IPS-15b (cell line): ENCODE results near the gene SLCO3A1.

Experiments used
- H3K27me3 ChIP-seq: one replicate; pipeline ENCODE4 v1.6.1; 2013; ENCODE audit warnings: low read length; ENCODE audit not compliant: control insufficient read depth, insufficient read depth
- H3K36me3 ChIP-seq: one replicate; pipeline ENCODE4 v1.6.1; 2013; ENCODE audit warnings: low read length; ENCODE audit not compliant: control insufficient read depth, insufficient read depth
- H3K4me1 ChIP-seq: one replicate; pipeline ENCODE4 v1.6.1; 2013; ENCODE audit warnings: mild to moderate bottlenecking, low read length; ENCODE audit not compliant: control insufficient read depth, insufficient read depth
- H3K4me3 ChIP-seq: one replicate; pipeline ENCODE4 v1.5.1; 2013; ENCODE audit warnings: low read depth, low read length
- H3K9ac ChIP-seq: one replicate; pipeline ENCODE4 v1.6.1; 2013; ENCODE audit warnings: low read depth, mild to moderate bottlenecking, low read length
- H3K9me3 ChIP-seq: one replicate; pipeline ENCODE4 v1.6.1; 2013; ENCODE audit warnings: mild to moderate bottlenecking, low read length; ENCODE audit not compliant: control insufficient read depth, insufficient read depth

SLCO3A1 gene

DNA sequence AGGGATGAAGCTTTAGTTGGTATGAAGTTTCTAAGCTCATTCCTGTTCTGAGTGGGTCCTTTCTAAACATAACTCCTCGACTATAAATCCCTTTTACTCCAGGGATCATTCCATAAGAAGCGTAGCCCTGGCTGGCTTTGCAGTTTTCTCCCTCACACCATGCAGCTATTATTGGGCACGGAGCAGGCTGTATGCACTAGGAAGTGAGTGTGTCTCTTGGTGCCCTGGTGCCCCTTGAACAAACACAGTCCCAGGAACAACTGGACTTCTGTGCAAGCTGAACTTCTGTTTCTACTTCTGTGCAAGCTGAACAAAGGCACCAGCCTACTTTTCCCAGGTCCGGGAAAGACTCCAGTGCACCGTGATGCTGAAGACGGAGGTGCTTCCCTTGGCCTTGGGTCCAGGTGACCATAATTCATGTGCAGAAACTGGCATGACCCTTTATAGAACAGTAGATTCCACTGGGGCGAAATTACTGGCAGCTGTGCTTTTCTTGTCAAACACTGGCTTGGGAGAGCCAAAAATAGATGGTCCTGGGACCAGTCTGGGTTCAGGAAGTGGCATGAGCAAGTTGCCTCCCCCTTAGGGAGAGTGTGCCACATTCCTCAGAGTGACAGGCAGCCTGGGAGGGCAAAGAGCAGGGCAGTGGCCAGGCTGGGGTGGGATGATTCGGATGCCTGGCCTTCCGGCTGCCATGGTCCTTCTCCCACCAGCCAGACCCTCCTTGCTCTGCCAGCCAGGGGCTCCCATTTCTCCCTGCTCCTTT lies 127.2 kb downstream of the SLCO3A1 start:
- Histone ChIP-seq H3K4me3 (no peak overlapping the region), H3K36me3 (no peaks in the 10 kb centered on the region), H3K4me1 (no peaks in the 10 kb centered on the region), H3K9ac (no peak overlapping the region), H3K9me3 (no peaks in the 10 kb centered on the region), H3K27me3 (no peaks in the 10 kb centered on the region)

DNA sequence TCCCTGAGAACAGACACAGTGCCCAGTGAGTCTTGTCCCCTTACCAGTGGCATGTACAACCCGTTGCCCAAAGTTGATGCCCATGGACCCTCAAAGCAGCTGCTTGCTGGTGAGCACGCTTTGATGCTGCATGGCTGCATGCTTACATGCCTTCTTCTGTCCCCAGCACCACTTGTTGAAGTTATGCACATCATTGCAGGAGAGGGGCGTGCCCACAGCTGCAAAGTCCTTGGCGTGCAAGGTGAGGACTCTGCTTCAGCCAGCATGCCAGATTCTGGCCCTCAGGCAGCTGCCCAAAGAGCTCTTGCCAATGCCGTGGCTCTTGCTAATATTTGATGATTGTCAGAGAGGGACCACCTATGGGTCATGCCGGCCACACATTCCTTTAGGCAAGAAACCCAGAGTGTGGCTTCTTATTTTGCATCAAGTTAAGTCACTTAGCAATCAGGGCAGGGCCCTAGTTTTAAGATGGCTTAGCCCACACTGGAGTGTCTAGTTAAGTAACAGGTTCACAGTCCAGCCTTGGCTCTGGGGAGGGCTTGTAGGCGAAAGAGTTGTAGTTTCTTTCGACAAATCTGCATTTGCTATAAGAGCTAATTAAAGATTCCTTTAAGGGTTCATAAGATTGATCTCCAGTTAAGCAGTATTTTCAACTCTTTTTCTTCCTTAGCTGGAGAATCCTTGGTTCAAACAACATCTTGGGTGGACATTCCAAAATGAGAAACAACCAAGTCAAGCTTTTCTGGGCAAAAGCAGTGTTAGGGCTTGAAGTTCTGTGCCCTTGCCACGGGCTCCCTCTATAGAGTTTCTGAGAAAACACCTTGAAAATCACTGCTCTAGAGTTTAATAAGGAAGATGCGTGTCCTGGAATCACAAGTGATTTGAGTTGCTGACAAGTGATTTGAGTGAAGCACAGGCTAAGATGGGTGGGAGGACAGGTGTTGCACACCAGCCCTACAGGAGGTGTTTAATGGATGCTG lies 128.6 kb downstream of the SLCO3A1 start:
- Histone ChIP-seq H3K9ac (no peak overlapping the region), H3K4me1 (no peaks in the 10 kb centered on the region), H3K27me3 (no peaks in the 10 kb centered on the region), H3K9me3 (no peaks in the 10 kb centered on the region), H3K36me3 (no peaks in the 10 kb centered on the region), H3K4me3 (no peak overlapping the region)

DNA sequence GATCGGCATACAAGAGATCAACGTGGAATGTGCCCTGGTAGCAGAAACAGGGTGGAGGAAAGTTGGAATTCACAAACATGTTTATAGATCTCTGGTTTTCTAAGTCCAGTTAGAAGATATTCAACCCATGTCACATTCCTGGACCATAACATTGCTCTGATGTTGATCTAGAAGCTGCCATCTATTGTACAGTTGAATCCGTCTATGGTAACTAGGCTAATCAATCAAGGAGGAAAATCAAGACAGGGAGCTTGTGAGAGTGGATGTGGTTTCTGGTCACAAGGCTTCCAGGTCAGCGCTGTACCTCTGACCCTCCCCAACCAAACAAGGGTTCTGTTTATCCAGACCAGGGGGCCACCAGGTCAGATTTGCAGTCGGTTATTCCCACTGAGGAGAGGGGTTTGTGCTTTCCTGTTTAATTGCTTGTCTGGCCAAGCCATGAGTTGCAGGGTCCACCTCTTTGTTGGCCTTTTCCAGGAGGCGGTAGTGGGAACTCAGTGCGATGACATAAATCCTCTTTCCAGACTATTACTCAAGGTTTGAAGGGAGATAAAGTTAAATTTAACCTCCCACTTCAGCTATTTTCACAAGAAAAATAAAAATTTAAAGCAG lies 130.3 kb downstream of the SLCO3A1 start:
- Histone ChIP-seq H3K4me1 (no peaks in the 10 kb centered on the region), H3K9me3 (no peaks in the 10 kb centered on the region), H3K9ac (no peak overlapping the region), H3K4me3 (no peak overlapping the region), H3K27me3 (no peaks in the 10 kb centered on the region), H3K36me3 (no peaks in the 10 kb centered on the region)

DNA sequence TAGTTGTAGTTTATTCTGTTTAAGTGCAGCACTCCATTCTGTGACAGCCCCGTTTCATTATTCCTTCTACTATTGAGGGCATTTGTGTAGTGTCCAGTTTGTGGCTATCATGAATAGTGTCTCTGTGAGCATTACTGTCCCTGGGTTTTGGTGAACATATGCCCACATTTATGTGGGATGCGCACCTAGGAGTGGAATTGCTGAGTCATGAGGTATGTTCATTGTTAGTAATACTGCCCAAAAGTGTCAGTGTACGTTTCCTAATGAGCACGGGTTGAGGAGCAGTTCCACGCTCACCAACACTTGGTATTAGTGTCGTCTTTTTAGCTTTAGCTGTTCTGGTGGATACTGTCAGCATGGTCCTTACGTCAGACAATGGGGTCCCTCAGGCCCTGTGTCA lies 131.8 kb downstream of the SLCO3A1 start:
- no peaks in the 10 kb centered on the region for H3K36me3 ChIP-seq
- H3K4me3 ChIP-seq = no peak overlapping the region
- H3K4me1 ChIP-seq = no peaks in the 10 kb centered on the region
- H3K9ac ChIP-seq = no peak overlapping the region
- H3K9me3 ChIP-seq = no peaks in the 10 kb centered on the region
- no peaks in the 10 kb centered on the region for H3K27me3 ChIP-seq

DNA sequence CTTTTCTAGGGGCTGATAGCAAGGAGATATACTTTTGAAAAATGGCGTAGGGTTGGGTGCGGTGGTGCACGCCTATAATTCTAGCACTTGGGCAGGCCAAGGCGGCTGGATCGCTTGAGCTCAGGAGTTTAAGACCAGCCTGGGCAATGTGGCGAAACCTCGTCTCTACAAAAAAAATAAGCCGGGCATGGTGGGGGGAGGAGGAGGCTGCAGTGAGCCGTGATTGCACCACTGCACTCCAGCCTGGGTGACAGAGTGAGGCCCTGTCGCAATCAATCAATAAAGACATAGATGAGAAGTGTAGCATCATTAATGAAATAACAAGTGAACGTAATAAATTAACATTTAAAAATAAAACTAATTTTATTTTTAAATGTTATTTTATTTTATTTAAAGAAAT lies 134.6 kb downstream of the SLCO3A1 start:
- Histone ChIP-seq H3K27me3 (no peaks in the 10 kb centered on the region), H3K9ac (no peak overlapping the region), H3K9me3 (no peaks in the 10 kb centered on the region), H3K4me1 (no peaks in the 10 kb centered on the region), H3K36me3 (no peaks in the 10 kb centered on the region), H3K4me3 (no peak overlapping the region)

DNA sequence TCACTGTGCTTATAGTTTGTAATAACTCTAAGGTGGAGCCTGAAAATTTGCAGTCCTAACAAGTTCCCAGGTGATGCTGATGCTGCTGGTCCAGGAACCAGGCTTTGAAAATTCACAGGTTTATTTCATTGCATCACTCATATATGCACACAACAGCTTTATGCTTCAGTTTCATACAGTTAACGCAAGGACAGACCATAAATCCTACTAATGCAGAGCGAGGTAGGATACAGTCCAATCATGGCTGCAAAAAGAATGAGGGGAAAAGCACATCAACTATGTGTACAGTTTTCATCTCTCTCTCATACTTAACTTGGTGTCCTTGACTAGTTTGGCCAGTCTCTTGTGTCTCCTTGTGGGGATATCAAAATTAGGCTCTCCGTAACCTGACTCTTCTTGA lies 135.1 kb downstream of the SLCO3A1 start:
- Histone ChIP-seq H3K36me3 (no peaks in the 10 kb centered on the region), H3K4me1 (no peaks in the 10 kb centered on the region), H3K9me3 (no peaks in the 10 kb centered on the region), H3K9ac (no peak overlapping the region), H3K27me3 (no peaks in the 10 kb centered on the region), H3K4me3 (no peak overlapping the region)

DNA sequence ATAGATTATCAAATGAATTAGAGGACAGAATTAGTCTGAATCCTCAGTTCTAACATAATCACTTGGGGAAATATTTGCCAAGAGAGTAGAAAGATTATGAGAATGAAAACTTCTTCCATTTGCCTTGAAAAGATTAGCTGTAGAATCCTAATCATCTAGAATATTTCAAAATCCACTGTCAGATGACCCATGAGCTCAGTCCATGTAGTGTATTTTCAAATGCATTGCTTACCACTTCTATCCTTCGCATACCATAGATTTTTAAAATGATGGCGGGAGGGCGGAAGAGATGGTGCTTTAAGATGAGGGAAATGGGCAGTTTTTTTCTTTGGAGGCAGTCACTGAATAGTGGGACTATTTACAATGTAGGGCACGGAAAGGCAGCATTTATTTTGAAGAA lies 136.3 kb downstream of the SLCO3A1 start:
- no peaks in the 10 kb centered on the region for H3K27me3 ChIP-seq
- H3K4me3 ChIP-seq = no peak overlapping the region
- H3K36me3 ChIP-seq = no peaks in the 10 kb centered on the region
- H3K9ac ChIP-seq = no peak overlapping the region
- H3K4me1 ChIP-seq = no peaks in the 10 kb centered on the region
- no peaks in the 10 kb centered on the region for H3K9me3 ChIP-seq

DNA sequence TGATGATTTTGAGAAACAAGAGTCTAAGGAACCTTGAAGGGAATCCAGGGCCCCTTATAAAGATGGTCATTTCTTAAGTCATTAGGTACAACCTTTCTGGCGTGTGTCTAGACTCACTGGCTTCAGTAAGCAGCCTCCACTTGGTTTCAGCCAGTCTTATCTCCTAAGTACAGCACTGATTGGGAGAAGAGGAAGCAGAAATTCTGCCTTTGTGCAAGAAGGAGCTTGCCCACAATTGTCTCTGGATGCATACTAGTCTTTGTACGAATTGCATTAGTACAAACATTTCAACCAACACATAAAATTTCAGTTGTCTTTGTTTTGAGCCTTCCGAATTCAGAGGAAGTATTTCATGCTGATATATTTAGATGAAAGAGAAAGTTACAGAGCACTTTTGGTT lies 139.4 kb downstream of the SLCO3A1 start:
- H3K36me3 ChIP-seq = no peaks in the 10 kb centered on the region
- H3K9me3 ChIP-seq = no peaks in the 10 kb centered on the region
- no peak overlapping the region for H3K4me3 ChIP-seq
- no peaks in the 10 kb centered on the region for H3K4me1 ChIP-seq
- H3K27me3 ChIP-seq = no peaks in the 10 kb centered on the region
- H3K9ac ChIP-seq = no peak overlapping the region

DNA sequence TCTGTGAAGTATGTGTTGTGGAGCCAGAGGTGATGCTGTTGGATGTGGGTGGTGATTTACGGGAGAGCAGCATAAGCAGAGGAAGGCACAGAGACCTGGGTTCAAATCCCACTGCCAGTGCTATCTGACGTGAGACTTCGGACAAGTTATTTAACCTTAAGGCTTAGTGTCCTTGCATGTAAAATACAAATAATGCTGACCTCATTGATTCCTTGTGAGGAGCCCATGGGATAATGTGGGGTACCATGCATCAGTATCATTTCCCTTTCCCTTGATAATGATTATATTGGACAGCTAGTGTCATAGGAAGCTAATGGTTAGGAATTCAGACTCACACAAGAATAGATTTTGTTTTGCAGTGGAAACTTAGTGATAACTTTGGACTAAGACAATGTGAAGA lies 141.6 kb downstream of the SLCO3A1 start:
- Histone ChIP-seq H3K4me3 (no peak overlapping the region), H3K36me3 (no peaks in the 10 kb centered on the region), H3K4me1 (no peaks in the 10 kb centered on the region), H3K9me3 (no peaks in the 10 kb centered on the region), H3K27me3 (no peaks in the 10 kb centered on the region), H3K9ac (no peak overlapping the region)

DNA sequence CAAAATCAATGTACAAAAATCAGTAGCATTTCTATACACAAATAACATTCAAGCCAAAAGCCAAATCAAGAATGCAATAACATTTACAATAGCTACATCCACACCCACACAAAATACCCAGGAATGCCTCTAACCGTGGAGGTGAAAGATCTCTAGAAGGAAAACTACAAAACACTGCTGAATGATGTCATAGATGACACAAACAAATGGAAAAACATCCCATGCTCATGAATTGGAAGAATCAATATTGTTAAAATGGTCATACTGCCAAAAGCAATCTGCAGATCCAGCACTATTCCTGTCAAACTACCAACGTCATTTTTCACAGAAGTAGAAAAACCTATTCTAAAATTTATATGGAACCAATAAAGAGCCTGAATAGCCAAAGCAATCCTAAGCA lies 143.7 kb downstream of the SLCO3A1 start:
- Histone ChIP-seq H3K4me3 (no peak overlapping the region), H3K27me3 (no peaks in the 10 kb centered on the region), H3K4me1 (peaks cover 7% of the 10 kb centered on the region), H3K36me3 (no peaks in the 10 kb centered on the region), H3K9me3 (no peaks in the 10 kb centered on the region), H3K9ac (no peak overlapping the region)

DNA sequence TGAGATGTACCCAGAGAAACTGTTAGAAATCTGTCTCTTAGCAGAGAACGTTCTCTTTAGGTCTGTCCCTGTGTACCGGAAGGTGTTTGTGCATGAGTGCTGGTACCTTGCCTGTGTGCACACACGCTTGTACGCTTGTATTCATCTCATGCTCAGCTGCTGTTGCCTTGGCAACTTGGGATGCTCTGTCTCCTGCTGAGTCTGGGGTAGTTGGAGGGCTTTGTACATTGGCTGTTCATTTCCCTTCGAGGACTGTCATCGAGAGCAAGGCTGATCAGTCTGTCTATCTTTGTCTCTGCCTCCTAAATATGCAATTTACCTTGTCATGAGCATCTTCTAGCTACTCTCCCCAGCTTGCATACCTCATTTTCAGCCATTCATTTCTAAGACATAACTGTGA lies 147.2 kb downstream of the SLCO3A1 start:
- Histone ChIP-seq H3K36me3 (no peaks in the 10 kb centered on the region), H3K27me3 (no peaks in the 10 kb centered on the region), H3K9me3 (no peaks in the 10 kb centered on the region), H3K4me1 (peaks cover 11% of the 10 kb centered on the region), H3K4me3 (no peak overlapping the region), H3K9ac (no peak overlapping the region)
